ENCODE data around the gene BTBD7. TPM values are rescaled to one million over a fixed set of nuclear protein-coding genes. Genes with fewer than 3 reads are reported as not detected.

The BTBD7 gene
- total RNA-seq, 1 experiment from 2014 or later: 30.8 TPM

- TF ChIP-seq ELF1 (IDR thresholded peaks at IDR 0.05; ENCODE audit: borderline replicate concordance, low read depth): no peak
- no peak for TF ChIP-seq SRF (IDR thresholded peaks at IDR 0.05; ENCODE audit: low read depth)
- TF ChIP-seq SIN3A (IDR thresholded peaks at IDR 0.05; ENCODE audit: low read depth): no peak
- no peak for TF ChIP-seq RAD21 (IDR thresholded peaks at IDR 0.05; ENCODE audit: low read depth)
- TF ChIP-seq EGR1 (IDR thresholded peaks at IDR 0.05; ENCODE audit: low read depth): no peak
- no peak for TF ChIP-seq REST (IDR thresholded peaks at IDR 0.05; ENCODE audit: low read depth)
- no peak for TF ChIP-seq ZFX (IDR thresholded peaks at IDR 0.05)
- no peak for TF ChIP-seq CBX3 (IDR thresholded peaks at IDR 0.05; ENCODE audit: low read depth)
- TF ChIP-seq YY1 (IDR thresholded peaks at IDR 0.05; ENCODE audit: extremely low read depth, insufficient replicate concordance, low read depth, low read length): no peak
- TF ChIP-seq CEBPB (IDR thresholded peaks at IDR 0.05; ENCODE audit: low read depth): no peak
- TF ChIP-seq, protein P1, sequence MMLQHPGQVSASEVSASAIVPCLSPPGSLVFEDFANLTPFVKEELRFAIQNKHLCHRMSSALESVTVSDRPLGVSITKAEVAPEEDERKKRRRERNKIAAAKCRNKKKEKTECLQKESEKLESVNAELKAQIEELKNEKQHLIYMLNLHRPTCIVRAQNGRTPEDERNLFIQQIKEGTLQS (IDR thresholded peaks at IDR 0.05): no peak
- TF ChIP-seq, protein P2, sequence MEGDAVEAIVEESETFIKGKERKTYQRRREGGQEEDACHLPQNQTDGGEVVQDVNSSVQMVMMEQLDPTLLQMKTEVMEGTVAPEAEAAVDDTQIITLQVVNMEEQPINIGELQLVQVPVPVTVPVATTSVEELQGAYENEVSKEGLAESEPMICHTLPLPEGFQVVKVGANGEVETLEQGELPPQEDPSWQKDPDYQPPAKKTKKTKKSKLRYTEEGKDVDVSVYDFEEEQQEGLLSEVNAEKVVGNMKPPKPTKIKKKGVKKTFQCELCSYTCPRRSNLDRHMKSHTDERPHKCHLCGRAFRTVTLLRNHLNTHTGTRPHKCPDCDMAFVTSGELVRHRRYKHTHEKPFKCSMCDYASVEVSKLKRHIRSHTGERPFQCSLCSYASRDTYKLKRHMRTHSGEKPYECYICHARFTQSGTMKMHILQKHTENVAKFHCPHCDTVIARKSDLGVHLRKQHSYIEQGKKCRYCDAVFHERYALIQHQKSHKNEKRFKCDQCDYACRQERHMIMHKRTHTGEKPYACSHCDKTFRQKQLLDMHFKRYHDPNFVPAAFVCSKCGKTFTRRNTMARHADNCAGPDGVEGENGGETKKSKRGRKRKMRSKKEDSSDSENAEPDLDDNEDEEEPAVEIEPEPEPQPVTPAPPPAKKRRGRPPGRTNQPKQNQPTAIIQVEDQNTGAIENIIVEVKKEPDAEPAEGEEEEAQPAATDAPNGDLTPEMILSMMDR (IDR thresholded peaks at IDR 0.05 in 2 of 3, conservative IDR thresholded peaks at IDR 0.05 in 1 of 3; ENCODE audit: borderline replicate concordance in 1 of 3, insufficient read depth in 1 of 3, low read depth in 2 of 3, low read length in 2 of 3): no peak
- TF ChIP-seq SP1 (IDR thresholded peaks at IDR 0.05; ENCODE audit: low read depth): no peak
- TF ChIP-seq POLR2AphosphoS5 (IDR thresholded peaks at IDR 0.05; ENCODE audit: low read depth, low read length): no peak
- TF ChIP-seq POLR2A (IDR thresholded peaks at IDR 0.05; ENCODE audit: borderline replicate concordance, extremely low read depth, insufficient read depth, insufficient read length): no peak
- no peak for TF ChIP-seq EZH2 (IDR thresholded peaks at IDR 0.05)
- no peak for TF ChIP-seq EZH2phosphoT487 (IDR thresholded peaks at IDR 0.05; ENCODE audit: borderline replicate concordance)
These were observed 15.5 kb upstream of the BTBD7 start for GRCh38 chr14:93348292-93348691.

More at GRCh38 chr14:93348292-93348691, 15.5 kb upstream of the BTBD7 start:
- intact Hi-C loops (cut with micrococcal nuclease): no loop called here
- H3K27ac ChIP-seq (ENCODE audit: low read depth, low read length): no peak overlapping the region
- no peaks in the 10 kb centered on the region for H3K4me1 ChIP-seq (ENCODE audit: control insufficient read depth in 1 of 2, insufficient read depth in 2 of 2, low read length in 2 of 2)
- DNase-seq (ENCODE audit: low read depth, low spot score) (no peak), ATAC-seq (no peak)
- H3K36me3 ChIP-seq (ENCODE audit: control insufficient read depth in 1 of 2, insufficient read depth in 2 of 2, low read length in 2 of 2): no peaks in the 10 kb centered on the region
- H3K9me3 ChIP-seq (ENCODE audit: control insufficient read depth in 1 of 2, insufficient read depth in 1 of 2, low read depth in 1 of 2, low read length in 2 of 2): no peaks in the 10 kb centered on the region
- no peak overlapping the region for H2AFZ ChIP-seq (ENCODE audit: low read depth, low read length, poor library complexity, severe bottlenecking)
- ChIA-PET RAD21 (ENCODE audit: low non-redundant PET in 1 of 2, low total read pairs in 2 of 2, uncharacterized antibody in 2 of 2, unreplicated experiment in 2 of 2) (no interaction called here), POLR2A (no interaction called here), CTCF (no interaction called here)
- no peaks in the 10 kb centered on the region for H3K79me2 ChIP-seq (ENCODE audit: insufficient read depth, low read length)
- no peaks in the 10 kb centered on the region for H3K9me2 ChIP-seq (ENCODE audit: insufficient read depth)
- no peaks in the 10 kb centered on the region for H3K27me3 ChIP-seq (ENCODE audit: insufficient read depth, low read length)
- H3K4me2 ChIP-seq (ENCODE audit: low read length): no peak overlapping the region
- H3K4me3 ChIP-seq (replicated peaks in 1 of 2; ENCODE audit: low read depth in 1 of 2, low read length in 2 of 2): no peak overlapping the region
- no TSS peak for BruUV-seq (replicated peaks)
- no peaks in the 10 kb centered on the region for H4K20me1 ChIP-seq (ENCODE audit: insufficient read depth)
- H3K9ac ChIP-seq (ENCODE audit: low read length): no peak overlapping the region
